H1 (cell line): ENCODE results near the gene MEFV.
"Not testable (repeated sequence)": the region's sequence is repeated elsewhere in the genome, so short reads cannot be mapped to it uniquely, and the experiment has no call there.

ENCODE experiments used
- ATF2 ChIP-seq: IDR thresholded peaks from 2 replicates; pipeline ENCODE4 v1.6.1; 2012; ENCODE audit warnings: low read length, inconsistent platforms
- CBX5 ChIP-seq: fragments of 300-800, 300-1000 bp; sonication (generic); IDR thresholded peaks from 2 replicates; pipeline ENCODE4 v1.7.1; 2016; ENCODE audit warnings: antibody characterized with exemption, low read length, low read depth
- CBX8 ChIP-seq: fragments of 300-800, 300-1000 bp; sonication (generic); IDR thresholded peaks from 2 replicates; pipeline ENCODE4 v1.7.1; 2016; ENCODE audit warnings: low read depth, low read length, borderline replicate concordance
- CEBPB ChIP-seq: IDR thresholded peaks from 2 replicates; pipeline ENCODE4 v1.6.1; 2012; ENCODE audit warnings: low read depth, low read length
- CTCF ChIP-seq, 3 experiments: IDR thresholded peaks; 1 replicate in 2 of 3; 2 replicates in 1 of 3; pipeline versions ENCODE4 v1.5.1 to v1.6.1; 2011; ENCODE audit warnings: low read length in 3 of 3, mild to moderate bottlenecking in 3 of 3, inconsistent platforms in 2 of 3, low read depth in 1 of 3, moderate library complexity in 1 of 3; ENCODE audit not compliant: insufficient read depth in 1 of 3; ENCODE audit errors: control extremely low read depth in 1 of 3
- FOSL1 ChIP-seq: IDR thresholded peaks from 2 replicates; pipeline ENCODE4 v1.6.1; 2011; ENCODE audit warnings: mild to moderate bottlenecking, low read depth, low read length, moderate library complexity; ENCODE audit not compliant: insufficient read depth
- GABPA ChIP-seq: IDR thresholded peaks from 2 replicates; pipeline ENCODE4 v1.6.1; 2011; ENCODE audit warnings: mild to moderate bottlenecking, low read length, moderate library complexity, borderline replicate concordance; ENCODE audit not compliant: insufficient read depth
- PHF8 ChIP-seq: fragments of 200-600 bp; sonication (generic); conservative IDR thresholded peaks from 2 replicates; pipeline ENCODE4 v1.7.1; 2012; ENCODE audit warnings: low read depth, mild to moderate bottlenecking, inconsistent platforms, low read length, moderate library complexity
- POLR2A ChIP-seq, 2 experiments: IDR thresholded peaks; 1 replicate in 1 of 2; 2 replicates in 1 of 2; pipeline ENCODE4 v1.6.1; 2011; ENCODE audit warnings: low read depth in 2 of 2, low read length in 2 of 2, mild to moderate bottlenecking in 2 of 2; ENCODE audit errors: control extremely low read depth in 1 of 2
- RBBP5 ChIP-seq: IDR thresholded peaks from 2 replicates; pipeline ENCODE4 v1.7.1; 2012; ENCODE audit warnings: low read depth, mild to moderate bottlenecking, inconsistent platforms, low read length, moderate library complexity, borderline replicate concordance
- TAF1 ChIP-seq: IDR thresholded peaks from 2 replicates; pipeline ENCODE4 v1.6.1; 2011; ENCODE audit warnings: mild to moderate bottlenecking, low read depth, low read length
- TBP ChIP-seq: IDR thresholded peaks from 2 replicates; pipeline ENCODE4 v1.6.1; 2011; ENCODE audit warnings: low read depth, low read length, improper control_type of control experiment
- YY1 ChIP-seq: IDR thresholded peaks from 2 replicates; pipeline ENCODE4 v1.6.1; 2011; ENCODE audit warnings: low read depth, mild to moderate bottlenecking, low read length
- TF ChIP-seq, protein P1 (sequence below): IDR thresholded peaks from 2 replicates; pipeline ENCODE4 v1.6.1; 2011; ENCODE audit warnings: low read depth, mild to moderate bottlenecking, low read length; ENCODE audit not compliant: insufficient read depth

DNA sequence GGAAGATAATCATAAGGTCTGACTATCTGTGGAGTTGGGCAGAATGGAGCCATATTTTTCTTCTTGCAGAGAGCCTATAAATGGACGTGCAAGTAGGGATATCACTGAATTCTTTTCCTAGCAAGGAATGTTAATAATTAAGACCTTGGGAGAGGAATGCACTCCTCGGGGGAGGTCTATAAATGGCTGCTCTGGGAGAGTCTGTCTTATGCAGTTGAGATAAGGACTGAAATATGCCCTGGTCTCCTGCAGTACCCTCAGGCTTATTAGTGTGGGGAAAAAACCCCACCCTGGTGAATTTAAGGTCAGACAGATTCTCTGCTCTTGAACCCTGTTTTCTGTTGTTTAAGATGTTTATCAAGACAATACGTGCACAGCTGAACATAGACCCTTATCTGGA is 50.5 kb downstream of the MEFV start:
- not testable (repeated sequence) for TF ChIP-seq FOSL1; POLR2A (IDR thresholded peaks at IDR 0.05; ENCODE audit: control extremely low read depth in 1 of 2, low read depth in 2 of 2, low read length in 2 of 2); CTCF (IDR thresholded peaks at IDR 0.05; ENCODE audit: control extremely low read depth in 1 of 3, insufficient read depth in 1 of 3, low read depth in 1 of 3, low read length in 3 of 3); TBP; CBX5; CEBPB; YY1; RBBP5; CBX8; ATF2; PHF8; TAF1; GABPA
- TF ChIP-seq, protein P1, sequence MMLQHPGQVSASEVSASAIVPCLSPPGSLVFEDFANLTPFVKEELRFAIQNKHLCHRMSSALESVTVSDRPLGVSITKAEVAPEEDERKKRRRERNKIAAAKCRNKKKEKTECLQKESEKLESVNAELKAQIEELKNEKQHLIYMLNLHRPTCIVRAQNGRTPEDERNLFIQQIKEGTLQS = not testable (repeated sequence)
